Heart left ventricle (tissue), 13 donors: Measurements from ENCODE around the gene TRAIP.
"Not testable (repeated sequence)": the region's sequence is repeated elsewhere in the genome, so short reads cannot be mapped to it uniquely, and the experiment has no call there.

Experiments used
- CTCF ChIP-seq, 12 donors: fragments of 200-600 bp; sonication (generic) in 4 of 12; IDR thresholded peaks; one replicate each; pipeline versions ENCODE4 v1.5.0 to v1.8.0; 2018 to 2022; ENCODE audit warnings: antibody characterized with exemption in 12 of 12, mild to moderate bottlenecking in 5 of 12
- POLR2A ChIP-seq, 2 donors: fragments of 450-650 bp; IDR thresholded peaks; one replicate each; pipeline ENCODE4 v1.6.1; 2017; ENCODE audit warnings: antibody characterized with exemption in 2 of 2, mild to moderate bottlenecking in 2 of 2, moderate library complexity in 2 of 2
- donor health status: ischemic (EF 13 %, LVEDD 7.1; RV severe dilation, severe dysfunction).
- donor health status: DM: no; HTN: yes; CAD: no.
- donor health status: DM: no; HTN: no; CAD: no.
- donor health status: ischemic (EF 25% LVEDD 6.9; RV normal size, moderate dysfunction).
- donor health status: ischemic (EF 25% LVEDD 5.7; RV mildly dilated, moderate dysfunction).
- donor health status: ischemic (EF 35%, LVEDD 5.7; RV mildly dilated, moderate dysfunction).
- donor health status: nonischemic (EF 11% LVEDD 7.7; RV severe dilation, severe dysfunction).
- donor health status: DM: yes; HTN: yes; CAD: no.
- donor health status: PGD.
- donor health status: ischemic (EF 29% LVEDD 5.4; RV normal size, mild dysfunction).
- donor health status: nonischemic (EF 23%, LVEDD 6.1; RV moderate dilation, normal function).

DNA sequence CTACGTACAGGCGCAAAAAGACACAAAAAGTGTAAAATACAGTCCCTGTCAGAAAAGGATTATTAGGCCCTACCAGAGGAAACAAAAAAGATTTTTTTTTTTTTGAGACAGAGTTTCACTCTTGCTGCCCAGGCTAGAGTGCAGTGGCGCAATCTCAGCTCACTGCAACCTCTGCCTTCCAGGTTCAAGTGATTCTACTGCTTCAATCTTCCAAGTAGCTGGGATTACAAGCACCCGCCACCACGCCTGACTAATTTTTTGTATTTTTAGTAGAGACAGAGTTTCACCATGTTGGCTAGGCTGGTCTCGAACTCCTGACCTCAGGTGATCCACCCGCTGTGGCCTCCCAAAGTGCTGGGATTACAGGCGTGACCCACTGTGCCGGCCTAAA lies 75.4 kb downstream of the TRAIP start:
- TF ChIP-seq CTCF, POLR2A (IDR thresholded peaks at IDR 0.05): not testable (repeated sequence)
